IMR-90 (cell line): ENCODE data around the gene ALDH3B2. TPM values are rescaled to one million over a fixed set of nuclear protein-coding genes. Genes with fewer than 3 reads are reported as not detected.

Source experiments
- ATAC-seq: fragments of 200-7000 bp; cut with Tn5 transposase; 2 replicates; pipeline ENCODE4 v1.9.1; 2020; ENCODE audit warnings: low read depth, mild to moderate bottlenecking, moderate library complexity
- BruUV-seq: library from RNA; stranded (reverse); fragments of 400-500 nt; replicated peaks from 2 replicates; lab custom pipeline; 2021; lab: Mats Ljungman, UMichigan
- CTCF ChIA-PET: fragments of 300-600 bp; formaldehyde crosslinking; extraction: SDS; loops from one replicate; lab custom pipeline; 2021; ENCODE audit warnings: antibody characterized with exemption; lab: Yijun Ruan, JAX
- POLR2A ChIA-PET: fragments of 300-600 bp; sonication (Branson Sonifier 250); formaldehyde crosslinking; loops from one replicate; lab custom pipeline; 2022; ENCODE audit warnings: antibody characterized with exemption; ENCODE audit not compliant: unreplicated experiment; lab: Charles Lee
- DNase-seq: peaks from one replicate; pipeline ENCODE4 v3.0.0; 2013
- H2AFZ ChIP-seq: replicated peaks from 2 replicates; pipeline ENCODE3; 2013; ENCODE audit warnings: low read length, mild to moderate bottlenecking; ENCODE audit not compliant: poor library complexity
- H2AK5ac ChIP-seq: 2 replicates; pipeline ENCODE4 v1.6.1; 2013; ENCODE audit warnings: low read depth, low read length, inconsistent platforms
- H2AK9ac ChIP-seq: replicated peaks from 2 replicates; pipeline ENCODE3; 2013; ENCODE audit warnings: mild to moderate bottlenecking, low read depth, low read length, moderate library complexity; ENCODE audit not compliant: poor library complexity
- H2BK120ac ChIP-seq: 2 replicates; pipeline ENCODE4 v1.6.1; 2013; ENCODE audit warnings: low read depth, low read length, inconsistent platforms
- H2BK15ac ChIP-seq: 3 replicates; pipeline ENCODE4 v1.6.1; 2013; ENCODE audit warnings: low read depth, low read length, inconsistent platforms
- H2BK20ac ChIP-seq: 2 replicates; pipeline ENCODE4 v1.6.1; 2013; ENCODE audit warnings: low read depth, mild to moderate bottlenecking, inconsistent platforms, low read length, moderate library complexity
- H2BK5ac ChIP-seq: 2 replicates; pipeline ENCODE4 v1.6.1; 2013; ENCODE audit warnings: mild to moderate bottlenecking, low read depth, low read length, inconsistent platforms; ENCODE audit not compliant: poor library complexity, severe bottlenecking
- H3K14ac ChIP-seq: replicated peaks from 2 replicates; pipeline ENCODE4 v1.6.1; 2013; ENCODE audit warnings: low read depth, low read length, inconsistent platforms
- H3K18ac ChIP-seq: 2 replicates; pipeline ENCODE4 v1.6.1; 2013; ENCODE audit warnings: low read depth, low read length, control low read depth
- H3K23ac ChIP-seq: 2 replicates; pipeline ENCODE4 v1.6.1; 2013; ENCODE audit warnings: low read depth, low read length, inconsistent platforms
- H3K27ac ChIP-seq: 2 replicates; pipeline ENCODE4 v1.5.1; 2013; ENCODE audit warnings: mild to moderate bottlenecking, control low read depth, low read length; ENCODE audit not compliant: insufficient read depth
- H3K27me3 ChIP-seq: 2 replicates; pipeline ENCODE4 v1.6.1; 2013; ENCODE audit warnings: low read length; ENCODE audit not compliant: control insufficient read depth, insufficient read depth
- H3K36me3 ChIP-seq: 2 replicates; pipeline ENCODE4 v1.6.1; 2013; ENCODE audit warnings: low read length, mixed read lengths; ENCODE audit not compliant: control insufficient read depth, insufficient read depth
- H3K4ac ChIP-seq: 2 replicates; pipeline ENCODE4 v1.6.1; 2013; ENCODE audit warnings: low read depth, low read length, inconsistent platforms
- H3K4me1 ChIP-seq: 2 replicates; pipeline ENCODE4 v1.6.1; 2013; ENCODE audit warnings: low read length, mixed read lengths; ENCODE audit not compliant: control insufficient read depth, insufficient read depth
- H3K4me2 ChIP-seq: 2 replicates; pipeline ENCODE4 v1.6.1; 2013; ENCODE audit warnings: low read depth, mild to moderate bottlenecking, control low read depth, low read length, moderate library complexity
- H3K4me3 ChIP-seq: 2 replicates; pipeline ENCODE4 v1.5.1; 2013; ENCODE audit warnings: low read depth, mild to moderate bottlenecking, control low read depth, low read length, moderate library complexity; ENCODE audit not compliant: insufficient read depth
- H3K56ac ChIP-seq: 2 replicates; pipeline ENCODE4 v1.6.1; 2013; ENCODE audit warnings: low read length, inconsistent platforms; ENCODE audit not compliant: insufficient read depth; ENCODE audit errors: extremely low read depth
- H3K79me1 ChIP-seq, 2 experiments: 2 replicates each; pipeline ENCODE4 v1.6.1; 2013; ENCODE audit warnings: low read length in 2 of 2, inconsistent platforms in 1 of 2, low read depth in 1 of 2
- H3K9ac ChIP-seq: 2 replicates; pipeline ENCODE4 v1.6.1; 2013; ENCODE audit warnings: low read depth, low read length, control low read depth
- H3K9me1 ChIP-seq: 2 replicates; pipeline ENCODE4 v1.6.1; 2013; ENCODE audit warnings: low read length, inconsistent platforms; ENCODE audit not compliant: insufficient read depth
- H3K9me3 ChIP-seq: 2 replicates; pipeline ENCODE4 v1.6.1; 2013; ENCODE audit warnings: low read length; ENCODE audit not compliant: control insufficient read depth, insufficient read depth
- H4K20me1 ChIP-seq: 2 replicates; pipeline ENCODE4 v1.6.1; 2013; ENCODE audit warnings: low read length, inconsistent platforms; ENCODE audit not compliant: insufficient read depth
- H4K5ac ChIP-seq: 2 replicates; pipeline ENCODE4 v1.6.1; 2013; ENCODE audit warnings: mild to moderate bottlenecking, low read depth, low read length, control low read depth
- H4K8ac ChIP-seq, 2 experiments: 2 replicates each; pipeline ENCODE4 v1.6.1; 2013; ENCODE audit warnings: low read depth in 2 of 2, low read length in 2 of 2, control low read depth in 1 of 2, inconsistent platforms in 1 of 2
- H4K91ac ChIP-seq: 2 replicates; pipeline ENCODE4 v1.6.1; 2013; ENCODE audit warnings: low read depth, low read length, inconsistent platforms; ENCODE audit not compliant: insufficient read depth
- BHLHE40 ChIP-seq: fragments of 150-350 bp; IDR thresholded peaks from 2 replicates; pipeline ENCODE4 v1.6.1; 2016; ENCODE audit warnings: mild to moderate bottlenecking, low read depth, low read length
- CEBPB ChIP-seq: IDR thresholded peaks from 2 replicates; pipeline ENCODE4 v1.6.1; 2012; ENCODE audit warnings: low read depth, low read length, improper control_type of control experiment
- CHD1 ChIP-seq: IDR thresholded peaks from 2 replicates; pipeline ENCODE4 v1.6.1; 2012; ENCODE audit warnings: low read depth, low read length, improper control_type of control experiment
- FOS ChIP-seq: fragments of 150-350 bp; IDR thresholded peaks from 2 replicates; pipeline ENCODE4 v1.6.1; 2016; ENCODE audit warnings: low read depth, low read length
- MAFK ChIP-seq: IDR thresholded peaks from 2 replicates; pipeline ENCODE4 v1.6.1; 2012; ENCODE audit warnings: low read depth, low read length, improper control_type of control experiment
- MAZ ChIP-seq: IDR thresholded peaks from 2 replicates; pipeline ENCODE4 v1.6.1; 2012; ENCODE audit warnings: low read depth, mild to moderate bottlenecking, low read length, improper control_type of control experiment, moderate library complexity, borderline replicate concordance
- MXI1 ChIP-seq: IDR thresholded peaks from 2 replicates; pipeline ENCODE4 v1.6.1; 2012; ENCODE audit warnings: low read depth, mild to moderate bottlenecking, low read length, moderate library complexity, borderline replicate concordance
- NFE2L2 ChIP-seq: fragments of 150-350 bp; IDR thresholded peaks from 2 replicates; pipeline ENCODE4 v1.6.1; 2016; ENCODE audit warnings: low read depth, mild to moderate bottlenecking, low read length
- POLR2A ChIP-seq: IDR thresholded peaks from 2 replicates; pipeline ENCODE4 v1.6.1; 2012; ENCODE audit warnings: mild to moderate bottlenecking, low read depth, low read length
- RAD21 ChIP-seq: IDR thresholded peaks from 2 replicates; pipeline ENCODE4 v1.6.1; 2012; ENCODE audit warnings: low read length, improper control_type of control experiment
- RCOR1 ChIP-seq: IDR thresholded peaks from 2 replicates; pipeline ENCODE4 v1.6.1; 2012; ENCODE audit warnings: mild to moderate bottlenecking, low read length, improper control_type of control experiment; ENCODE audit not compliant: insufficient replicate concordance
- RFX5 ChIP-seq: IDR thresholded peaks from 2 replicates; pipeline ENCODE4 v1.8.0; 2012; ENCODE audit warnings: low read depth, mild to moderate bottlenecking, low read length, moderate library complexity
- SMC3 ChIP-seq: fragments of 150-350 bp; IDR thresholded peaks from 2 replicates; pipeline ENCODE4 v1.6.1; 2016; ENCODE audit warnings: low read depth, mild to moderate bottlenecking, antibody characterized with exemption, low read length, moderate library complexity
- WGBS, 2 experiments: methylation state at CpG; one replicate each; pipeline versions ENCODE4 v1.1.5 to v1.1.7; 2013; ENCODE audit warnings: missing lambda C conversion rate in 2 of 2; ENCODE audit not compliant: insufficient read length in 1 of 2; ENCODE audit errors: extremely low coverage in 2 of 2; 5-methylcytosine and 5-hydroxymethylcytosine counted together
- dilution Hi-C: fragments of 300-500 bp; cut with HindIII; formaldehyde crosslinking; loops from one replicate; pipeline ENCODE4 v1.14.3; 2018; ENCODE audit warnings: low sequenced_read_pairs; ENCODE audit not compliant: unreplicated experiment
- in situ Hi-C: fragments of 300-500 bp; cut with MboI; formaldehyde crosslinking; loops from 3 replicates; pipeline ENCODE4 v1.14.3; 2019; ENCODE audit warnings: low sequenced_read_pairs, inconsistent platforms, mixed read lengths
- intact Hi-C: fragments of 100-400 bp; cut with micrococcal nuclease; formaldehyde crosslinking; loops from 2 replicates; pipeline ENCODE4 v1.10.0; 2022
- polyA plus RNA-seq, 3 experiments: library from polyadenylated mRNA; depleted of rRNA; stranded (reverse); fragments of >200 nt; gene quantifications; 2 replicates each; pipeline ENCODE4 v1.2.3, GENCODE V29; 2012; ENCODE audit warnings: low replicate concordance in 1 of 3
- total RNA-seq: library from RNA; depleted of rRNA; stranded (reverse); fragments of >200 nt; gene quantifications from 2 replicates; pipeline ENCODE4 v1.2.3, GENCODE V29; 2012
- TF ChIP-seq, protein P1 (sequence below): fragments of 150-350 bp; IDR thresholded peaks from 2 replicates; pipeline ENCODE4 v1.6.1; 2016; ENCODE audit warnings: low read depth, mild to moderate bottlenecking, low read length, moderate library complexity, borderline replicate concordance
- TF ChIP-seq, protein P2 (sequence below): fragments of 150-350 bp; IDR thresholded peaks from 2 replicates; pipeline ENCODE4 v1.6.1; 2017; ENCODE audit warnings: mild to moderate bottlenecking, antibody characterized with exemption, low read length, low read depth

The ALDH3B2 gene
- total and polyA plus RNA-seq, 2 of the 4 experiments (the other 2 are of a cell fraction): not detected

DNA sequence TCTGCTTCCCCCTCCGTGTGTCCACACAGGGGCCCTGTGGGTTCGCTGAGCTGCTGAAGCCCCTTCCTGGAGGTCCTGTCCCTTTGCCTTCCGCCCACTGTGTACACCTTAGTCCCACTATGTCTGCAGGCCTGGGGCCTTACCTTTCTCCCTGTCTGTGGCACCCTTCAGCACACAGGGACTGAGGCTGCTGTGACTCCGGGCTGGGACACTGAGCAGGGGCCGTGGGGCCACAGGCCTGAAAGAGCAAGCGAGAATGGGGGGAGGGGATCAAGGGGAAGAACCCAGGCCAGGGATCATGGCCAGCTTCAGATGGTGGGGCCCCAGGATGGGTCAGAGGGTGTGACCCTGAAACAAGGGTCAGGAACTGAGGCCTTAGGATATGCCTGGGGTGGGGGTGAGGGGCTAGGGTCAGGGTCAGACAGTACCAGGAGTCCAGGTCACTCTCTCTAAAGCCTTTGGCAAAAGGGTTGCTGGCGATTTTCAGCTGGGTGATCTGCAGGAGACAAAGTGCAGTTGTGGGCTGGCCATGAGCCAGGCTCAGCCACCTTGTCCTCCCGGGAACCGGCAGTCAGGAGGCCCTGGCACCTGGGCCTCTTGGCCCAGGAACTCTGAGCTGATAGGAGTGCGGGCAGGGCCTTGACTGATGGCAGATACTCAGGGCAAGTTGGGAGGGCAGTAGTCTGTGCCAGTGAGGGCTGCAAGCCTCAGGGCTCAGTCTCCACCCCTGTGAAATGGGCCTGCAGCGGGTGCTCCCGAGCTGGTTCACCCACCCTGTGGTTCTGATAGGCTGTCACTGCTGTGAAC, 42.0 kb downstream of the ALDH3B2 start:
- no peak overlapping the region for H3K56ac ChIP-seq
- no peak overlapping the region for H4K5ac ChIP-seq
- no peak overlapping the region for H2AK5ac ChIP-seq
- H2BK5ac ChIP-seq: no peak overlapping the region
- H2AFZ ChIP-seq: peak overlapping the region; percentile 43
- H3K79me1 ChIP-seq: no peaks in the 10 kb centered on the region
- no peak overlapping the region for H3K14ac ChIP-seq
- no TSS peak for BruUV-seq
- intact Hi-C loops (no loop called here), dilution Hi-C loops (no loop called here), in situ Hi-C loops (no loop called here)
- POLR2A ChIA-PET: no interaction called here
- no peak overlapping the region for H3K4me3 ChIP-seq
- no peak overlapping the region for H3K9ac ChIP-seq
- H3K9me1 ChIP-seq: peaks cover 4% of the 10 kb centered on the region; the same call in 1 of the 2 replicates
- H2BK15ac ChIP-seq: no peak overlapping the region
- no peak overlapping the region for H2BK120ac ChIP-seq
- no peaks in the 10 kb centered on the region for H3K9me3 ChIP-seq
- CTCF ChIA-PET: no interaction called here
- no peak overlapping the region for H3K4ac ChIP-seq
- H4K91ac ChIP-seq: no peak overlapping the region
- no peak overlapping the region for H3K18ac ChIP-seq
- 0 out of 2 replicates have a peak, but pooled peaks cover 3% of the 10 kb centered on the region for H3K4me1 ChIP-seq
- WGBS, 2 experiments: 96% methylated on average over 4 of the region's 12 CpGs; no CpG with 5 or more reads in 1 of the 2 experiments
- ATAC-seq (no peak), DNase-seq (no peak)
- peaks cover 5% of the 10 kb centered on the region; the same call in 1 of the 2 replicates for H3K27me3 ChIP-seq
- no peak overlapping the region for H2BK20ac ChIP-seq
- no peak overlapping the region for H3K4me2 ChIP-seq
- no peaks in the 10 kb centered on the region for H4K20me1 ChIP-seq
- no peaks in the 10 kb centered on the region for H3K36me3 ChIP-seq
- H2AK9ac ChIP-seq: no peak overlapping the region
- no peak overlapping the region for H3K23ac ChIP-seq
- H4K8ac ChIP-seq: no peak overlapping the region
- no peak overlapping the region for H3K27ac ChIP-seq
- TF ChIP-seq NFE2L2 (no peak), MAZ (no peak), SMC3 (no peak), MAFK (no peak), CEBPB (no peak), FOS (no peak), RAD21 (no peak), POLR2A (no peak), MXI1 (no peak), CHD1 (no peak), RFX5 (no peak), BHLHE40 (no peak), RCOR1 (no peak)
- TF ChIP-seq, protein P1, sequence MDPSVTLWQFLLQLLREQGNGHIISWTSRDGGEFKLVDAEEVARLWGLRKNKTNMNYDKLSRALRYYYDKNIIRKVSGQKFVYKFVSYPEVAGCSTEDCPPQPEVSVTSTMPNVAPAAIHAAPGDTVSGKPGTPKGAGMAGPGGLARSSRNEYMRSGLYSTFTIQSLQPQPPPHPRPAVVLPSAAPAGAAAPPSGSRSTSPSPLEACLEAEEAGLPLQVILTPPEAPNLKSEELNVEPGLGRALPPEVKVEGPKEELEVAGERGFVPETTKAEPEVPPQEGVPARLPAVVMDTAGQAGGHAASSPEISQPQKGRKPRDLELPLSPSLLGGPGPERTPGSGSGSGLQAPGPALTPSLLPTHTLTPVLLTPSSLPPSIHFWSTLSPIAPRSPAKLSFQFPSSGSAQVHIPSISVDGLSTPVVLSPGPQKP: no peak
- TF ChIP-seq, protein P2, sequence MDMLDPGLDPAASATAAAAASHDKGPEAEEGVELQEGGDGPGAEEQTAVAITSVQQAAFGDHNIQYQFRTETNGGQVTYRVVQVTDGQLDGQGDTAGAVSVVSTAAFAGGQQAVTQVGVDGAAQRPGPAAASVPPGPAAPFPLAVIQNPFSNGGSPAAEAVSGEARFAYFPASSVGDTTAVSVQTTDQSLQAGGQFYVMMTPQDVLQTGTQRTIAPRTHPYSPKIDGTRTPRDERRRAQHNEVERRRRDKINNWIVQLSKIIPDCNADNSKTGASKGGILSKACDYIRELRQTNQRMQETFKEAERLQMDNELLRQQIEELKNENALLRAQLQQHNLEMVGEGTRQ: no peak
